GM18517 (cell line): ENCODE data around the gene KCNE4.

ENCODE experiments used
- ATAC-seq: cut with Tn5 transposase; IDR thresholded peaks from one replicate; pipeline ENCODE4 v1.9.1; 2021; ENCODE audit warnings: mild to moderate bottlenecking, moderate library complexity; ENCODE audit not compliant: unreplicated experiment

KCNE4 gene

DNA sequence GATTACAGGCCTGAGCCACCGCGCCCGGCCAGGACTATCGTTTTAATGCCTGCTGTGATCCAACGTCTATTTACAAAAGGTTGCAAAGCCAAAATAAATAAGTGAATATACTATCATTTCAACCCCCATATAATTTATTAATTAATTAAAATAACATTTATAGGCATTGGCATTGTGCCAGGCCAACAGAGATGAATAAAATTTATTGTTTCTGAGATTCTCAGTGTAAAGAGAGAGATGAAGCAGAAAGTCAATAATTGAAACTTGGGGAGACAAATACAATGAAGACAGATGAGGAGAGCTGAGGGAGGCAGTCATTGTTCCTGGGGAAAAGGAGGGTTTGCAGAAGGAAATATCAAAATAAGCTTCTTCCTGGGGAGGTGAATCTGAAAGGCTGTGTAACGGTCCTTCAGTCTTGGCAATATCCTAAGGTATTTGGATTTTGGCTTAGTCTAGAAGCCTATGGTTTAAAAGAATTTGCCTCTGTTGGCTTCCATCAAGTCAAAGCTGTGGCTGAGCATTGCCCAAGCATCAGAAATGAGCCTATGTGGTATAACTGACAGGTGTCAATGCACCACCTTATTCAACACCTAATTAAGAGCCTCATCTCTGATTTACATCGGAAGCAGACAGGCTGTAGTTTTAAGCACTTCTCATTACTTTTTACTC is 31.5 kb downstream of the KCNE4 start:
- ATAC-seq, result no peak

DNA sequence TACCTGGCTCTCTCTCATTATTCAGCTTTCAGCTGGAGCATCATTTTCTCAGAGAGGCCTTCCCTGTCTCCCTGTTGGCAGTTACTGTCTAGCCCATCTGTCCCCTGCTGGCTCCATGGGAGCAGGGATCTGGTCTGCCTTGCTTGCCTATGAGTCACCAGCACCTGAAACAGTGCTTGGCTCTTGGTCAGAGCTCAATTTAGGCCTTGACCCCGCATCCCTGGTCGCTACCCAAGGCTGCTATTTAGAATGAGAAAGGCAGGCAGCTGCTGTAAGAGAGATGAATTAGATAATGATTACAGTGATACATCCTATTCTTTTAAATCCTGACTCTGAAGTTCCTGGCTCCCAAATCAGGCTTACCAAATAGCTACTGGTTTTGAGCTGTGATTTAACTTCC is 32.9 kb downstream of the KCNE4 start:
- no peak for ATAC-seq

DNA sequence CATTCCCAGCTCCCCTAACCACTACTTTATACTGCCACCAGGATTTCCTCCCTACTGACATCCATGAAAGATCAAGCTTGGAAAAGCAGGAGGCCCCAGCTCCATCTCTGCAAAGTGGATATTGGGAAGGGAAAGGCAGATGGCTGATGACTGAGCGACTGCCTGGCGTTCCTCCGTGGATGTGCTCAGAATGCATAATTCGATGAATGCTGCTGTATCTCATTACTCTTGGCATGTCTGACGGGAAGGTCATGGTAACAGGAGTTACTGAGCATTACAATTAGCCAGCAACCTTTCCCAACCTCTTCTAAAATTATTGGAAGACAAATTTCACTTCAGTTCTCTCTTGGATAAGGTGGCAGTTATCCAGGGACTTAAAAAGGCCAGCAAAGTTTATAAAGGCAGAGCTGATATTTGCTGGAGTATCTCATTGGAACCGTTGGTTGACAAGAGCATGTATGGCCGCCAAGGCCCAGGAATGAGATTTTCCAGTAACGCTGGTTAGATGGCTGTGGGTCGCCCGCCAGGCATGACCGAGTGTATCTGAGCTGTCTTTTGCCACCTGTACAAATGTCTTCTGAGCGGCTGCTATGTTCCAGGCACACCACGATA is 34.5 kb downstream of the KCNE4 start:
- no peak for ATAC-seq

DNA sequence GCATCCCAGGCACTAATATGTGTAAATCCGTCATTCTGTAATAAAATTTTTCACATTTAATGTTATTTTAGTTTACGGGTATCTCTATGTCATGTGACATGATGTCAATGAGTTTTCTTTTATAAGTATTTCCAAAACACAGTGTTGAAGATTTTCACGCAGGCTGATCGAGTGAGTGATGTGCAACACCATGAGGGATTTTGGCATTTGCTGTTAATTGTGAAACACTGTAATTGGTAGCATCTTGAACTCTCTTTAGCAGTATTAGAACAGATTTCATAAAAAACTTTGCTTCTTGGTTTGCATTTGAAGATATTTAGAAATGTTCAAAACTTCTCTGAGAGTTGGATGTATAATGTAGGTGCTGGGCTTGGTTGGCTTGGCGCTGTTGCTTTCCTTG is 35.5 kb downstream of the KCNE4 start:
- ATAC-seq, result no peak

DNA sequence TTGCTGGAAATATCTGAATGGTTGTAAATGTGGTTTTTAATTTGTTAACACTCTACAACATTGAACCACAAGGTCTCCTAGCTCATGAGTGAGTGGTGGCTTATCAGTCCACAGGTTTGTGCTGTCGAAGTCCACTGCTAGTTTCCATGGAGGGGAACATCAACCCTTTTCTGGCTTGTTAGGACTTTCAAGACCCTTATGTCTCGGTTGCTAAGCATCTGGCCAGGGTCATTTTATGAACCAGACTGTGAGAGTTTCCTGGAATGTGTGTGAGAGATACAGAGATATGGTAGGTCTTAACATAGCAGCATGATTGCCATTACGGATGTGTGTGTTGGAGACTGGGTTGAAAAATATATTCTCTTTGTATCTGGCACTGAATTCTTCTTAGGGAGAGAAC is 36.9 kb downstream of the KCNE4 start:
- ATAC-seq, result no peak

DNA sequence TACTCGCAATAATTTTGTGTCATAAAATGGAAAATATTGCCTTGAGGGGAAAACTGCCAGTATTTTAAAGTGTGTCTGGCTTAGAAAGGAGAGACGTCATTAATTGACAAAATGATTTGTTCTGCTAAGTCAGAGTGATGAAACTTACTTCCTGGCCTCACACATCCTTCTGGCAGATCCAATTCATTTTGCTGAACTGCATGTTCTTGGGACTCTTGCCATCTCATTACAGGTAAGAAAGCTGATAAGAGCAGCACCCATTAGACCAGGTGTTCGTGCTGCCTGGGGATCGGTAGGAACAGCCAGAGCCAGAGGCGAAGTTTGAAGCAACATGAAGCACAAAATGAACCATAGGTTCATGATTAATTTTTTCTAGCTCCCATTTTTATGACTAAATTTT is 38.0 kb downstream of the KCNE4 start:
- ATAC-seq, result no peak

DNA sequence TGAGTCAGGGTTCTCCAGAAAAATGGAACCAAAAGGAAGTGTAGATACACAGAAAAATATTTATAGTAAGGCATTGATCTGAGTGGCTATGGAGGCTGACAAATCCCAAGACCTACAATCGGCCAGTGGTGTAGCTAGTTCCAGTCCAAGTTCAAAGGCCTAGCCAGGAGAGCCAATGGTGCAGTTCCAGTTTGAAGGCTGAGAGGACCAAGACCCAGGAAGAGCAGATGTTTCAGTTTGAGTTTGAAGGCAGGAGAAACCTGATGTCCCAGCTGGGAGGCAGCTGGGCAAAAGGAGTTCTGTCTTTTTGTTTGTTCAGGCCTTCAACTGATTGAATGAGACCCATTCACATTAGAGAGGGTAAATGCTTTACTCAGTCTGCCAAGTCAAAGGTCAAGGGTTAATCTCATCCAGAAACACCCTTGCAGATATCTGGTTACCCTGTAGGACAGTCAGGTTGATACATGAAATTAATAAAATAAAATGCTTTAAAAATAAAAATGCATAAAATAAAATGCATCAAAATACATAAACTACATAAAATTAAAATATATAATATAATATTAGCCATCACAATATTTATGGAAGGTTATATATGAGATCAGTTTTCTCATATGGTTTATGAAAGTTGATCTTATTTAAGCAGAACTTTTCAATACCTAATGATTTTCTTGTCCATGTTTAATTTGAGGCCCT is 38.7 kb downstream of the KCNE4 start:
- ATAC-seq, result no peak

DNA sequence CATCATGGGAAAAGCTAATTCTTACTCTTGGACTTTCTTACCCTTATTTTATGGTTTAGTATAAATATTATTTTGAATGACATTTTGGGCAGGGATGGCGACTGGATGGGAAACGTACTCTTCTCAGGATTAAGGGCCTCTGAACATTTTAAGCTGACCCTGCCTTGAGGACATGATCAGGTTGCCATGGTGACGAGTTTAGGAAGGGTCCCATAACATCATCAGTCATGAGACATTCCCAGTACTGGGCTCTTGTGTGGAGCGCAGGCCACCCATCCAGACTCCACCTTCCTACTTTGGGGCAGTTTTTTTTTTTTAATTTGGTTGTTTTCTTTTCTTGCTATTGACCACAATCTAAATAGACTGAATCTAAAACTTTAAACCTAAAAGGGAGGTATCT is 40.7 kb downstream of the KCNE4 start:
- no peak for ATAC-seq

DNA sequence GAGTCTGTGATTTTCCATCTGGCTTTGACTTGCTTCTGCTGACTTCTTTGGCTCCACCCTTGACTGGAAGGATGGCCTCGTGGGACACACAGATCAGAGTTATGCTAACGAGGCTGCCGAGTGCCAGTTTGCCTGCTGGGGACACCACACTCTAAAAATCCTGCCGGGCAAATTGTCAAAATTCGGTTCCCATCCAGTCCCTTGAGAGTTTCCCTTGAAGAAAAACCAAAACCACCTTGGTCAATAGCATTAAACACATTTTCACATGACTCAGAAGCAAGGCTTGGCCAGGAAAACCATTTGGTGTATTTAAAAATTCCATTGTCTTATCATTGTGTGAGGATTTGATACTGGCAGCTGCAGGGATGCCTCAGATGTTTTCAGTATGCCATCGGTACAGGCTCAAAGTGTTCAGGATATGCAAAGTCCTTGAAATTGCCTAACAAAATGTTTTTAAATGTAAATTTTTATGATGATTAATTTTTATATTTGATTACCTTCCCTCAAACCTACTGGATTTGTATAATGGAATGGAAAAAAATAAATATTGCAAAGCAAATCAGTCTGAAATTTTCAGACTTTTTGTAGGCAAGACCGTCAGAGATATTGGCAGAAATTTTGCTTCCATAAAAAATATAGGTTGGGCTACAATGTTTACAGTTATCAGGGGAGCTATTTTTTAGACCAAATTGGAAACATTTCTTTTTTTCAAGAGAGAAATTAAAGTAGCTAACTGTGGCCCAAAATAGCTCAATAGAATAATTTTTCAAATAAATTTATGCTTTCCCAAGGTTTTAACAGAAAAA is 41.6 kb downstream of the KCNE4 start:
- ATAC-seq, result no peak

DNA sequence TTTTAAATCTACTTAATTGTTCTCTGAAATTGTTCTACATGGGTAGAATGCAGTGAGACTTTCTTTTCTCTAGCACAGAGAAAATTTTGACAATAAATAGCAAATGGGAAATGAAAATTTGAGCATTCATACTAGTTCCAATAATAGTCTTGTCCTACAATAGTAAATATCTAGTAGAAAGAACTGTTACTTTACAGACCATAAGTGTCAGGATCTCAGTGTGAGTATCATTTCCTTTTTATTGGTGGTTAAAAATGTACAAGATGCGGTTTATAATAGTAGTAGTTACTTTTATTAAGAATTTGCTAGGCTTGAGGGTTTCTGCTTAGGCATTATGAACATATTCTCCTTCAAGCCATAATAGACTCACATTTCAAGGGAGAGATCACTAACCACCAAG is 43.2 kb downstream of the KCNE4 start:
- peak; percentile 48 for ATAC-seq

DNA sequence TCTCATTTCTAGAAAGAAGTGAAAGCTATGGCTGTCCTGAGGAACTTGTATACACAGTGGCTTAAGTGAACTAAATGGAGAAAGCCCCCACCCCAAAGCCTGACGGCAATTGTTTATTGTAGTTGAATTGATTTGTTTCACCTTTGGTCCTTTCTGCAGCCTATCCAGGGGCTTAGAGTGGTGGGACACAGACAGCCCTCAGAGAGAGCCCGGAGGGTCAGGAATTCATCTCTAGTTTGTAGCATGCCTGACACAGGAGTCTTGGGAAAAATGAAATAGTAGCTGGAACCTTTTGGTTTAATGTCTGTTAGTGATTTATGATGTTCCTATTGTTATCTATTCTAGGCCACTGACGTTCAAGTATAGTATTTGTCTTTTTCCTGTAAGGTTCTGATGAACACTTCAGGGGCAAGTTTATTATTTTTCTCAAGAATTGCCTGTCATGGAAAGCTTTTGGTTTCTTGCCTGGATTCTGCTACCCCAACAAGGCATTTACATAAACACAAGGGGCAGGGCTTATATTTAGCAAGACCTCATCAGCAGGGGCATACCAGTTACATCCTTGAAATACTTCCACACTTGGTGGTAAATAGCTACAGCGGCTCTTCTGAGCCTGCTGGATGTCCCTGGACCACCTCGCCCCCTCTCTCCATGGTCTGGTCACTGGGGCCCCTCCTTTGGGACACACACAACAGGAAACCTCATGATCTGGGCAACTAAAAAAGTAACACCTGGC is 44.4 kb downstream of the KCNE4 start:
- no peak for ATAC-seq

DNA sequence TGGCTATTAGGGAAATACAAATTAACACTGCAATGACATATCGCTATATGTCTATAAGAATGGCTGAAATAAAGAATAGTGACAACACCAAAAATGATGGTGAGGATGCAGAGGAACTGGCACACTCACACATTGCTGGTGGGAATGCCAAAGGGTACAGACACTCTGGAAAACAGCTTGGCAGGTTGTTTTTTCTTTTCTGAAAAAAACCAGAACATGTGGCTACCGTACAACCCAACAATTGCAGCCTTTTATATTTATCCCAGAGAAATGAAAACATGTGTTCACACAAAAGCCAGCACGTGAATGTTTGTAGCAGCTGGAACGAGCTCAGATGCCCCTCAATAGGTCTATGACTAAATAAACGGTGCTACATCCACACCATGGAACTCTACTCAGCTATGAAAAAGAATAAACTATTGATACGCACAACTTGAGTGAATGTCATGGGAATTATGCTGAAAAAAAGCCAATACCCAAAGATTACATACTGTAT is 45.9 kb downstream of the KCNE4 start:
- no peak for ATAC-seq

DNA sequence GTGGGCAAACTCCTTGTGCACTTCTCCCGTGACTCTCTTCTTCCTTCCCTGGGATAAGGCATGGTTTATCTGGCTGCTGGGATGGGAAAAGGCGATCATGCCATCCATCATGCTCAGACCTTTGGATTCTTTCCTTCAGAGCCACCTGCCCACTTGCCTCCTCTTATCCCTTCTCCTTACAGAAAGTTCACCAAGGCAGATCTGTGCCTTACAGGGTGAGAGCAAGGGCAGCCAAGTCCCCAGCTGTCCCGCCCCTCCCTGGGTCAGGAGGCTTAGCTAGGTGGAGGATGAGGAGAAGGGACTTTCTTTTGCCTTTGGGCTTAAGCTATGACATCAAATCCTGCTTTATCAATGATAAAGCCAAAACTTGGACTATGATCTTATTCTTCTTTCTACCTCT is 47.6 kb downstream of the KCNE4 start:
- ATAC-seq, result no peak

DNA sequence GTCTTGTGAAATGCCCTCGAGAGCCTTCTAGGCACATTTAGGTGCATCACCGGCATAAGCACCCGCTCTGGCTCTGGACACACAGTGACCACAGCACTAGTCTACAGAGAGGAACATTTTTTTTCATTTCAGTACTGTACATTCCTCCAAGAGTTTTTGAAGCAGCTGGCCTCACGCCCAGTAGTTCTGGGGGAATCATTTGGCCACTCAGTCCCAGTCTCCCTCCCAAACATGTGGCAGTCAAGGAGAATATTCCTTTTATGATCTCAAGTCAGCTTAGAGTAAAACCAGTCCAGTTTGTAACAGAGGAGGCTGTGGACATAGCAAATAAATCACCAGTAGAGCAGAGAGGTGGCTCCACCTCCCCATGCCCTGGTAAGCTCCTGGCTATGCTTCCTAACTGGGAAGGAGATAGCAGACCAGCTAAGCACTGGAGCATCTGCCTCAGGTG is 48.1 kb downstream of the KCNE4 start:
- no peak for ATAC-seq

DNA sequence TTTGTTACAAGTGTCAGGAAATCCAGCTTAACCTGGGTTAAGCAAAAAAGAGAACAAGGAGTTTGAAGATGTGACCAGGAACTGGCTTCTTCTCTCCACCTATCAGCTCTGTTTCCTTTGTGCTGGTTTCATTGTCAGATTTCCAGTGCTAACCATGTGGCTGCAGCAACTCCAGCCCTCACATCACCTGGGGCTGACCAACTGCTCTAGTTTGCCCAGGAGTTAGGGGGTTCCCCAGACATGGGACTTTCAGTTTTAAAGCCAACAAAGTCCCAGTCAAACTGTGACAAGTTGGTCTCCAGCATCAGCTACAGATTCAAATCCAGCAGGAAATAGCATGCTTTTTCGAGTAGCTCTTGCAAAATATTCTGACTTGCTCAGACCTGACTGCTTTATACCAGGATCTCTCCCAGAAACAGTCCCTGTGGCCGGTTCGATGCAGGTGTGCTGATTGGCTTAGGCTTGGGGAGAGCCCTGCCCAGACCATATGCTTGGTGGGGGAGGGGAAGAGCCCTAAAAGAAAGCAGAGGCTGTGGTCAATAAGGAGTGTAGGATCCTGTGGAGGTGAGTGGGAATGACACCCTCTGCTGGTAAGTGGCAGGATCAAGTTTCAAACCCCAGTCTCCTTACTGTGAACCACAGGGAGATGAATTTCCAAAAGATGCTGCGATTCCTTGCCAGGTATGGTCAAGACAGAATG is 49.5 kb downstream of the KCNE4 start:
- no peak for ATAC-seq

DNA sequence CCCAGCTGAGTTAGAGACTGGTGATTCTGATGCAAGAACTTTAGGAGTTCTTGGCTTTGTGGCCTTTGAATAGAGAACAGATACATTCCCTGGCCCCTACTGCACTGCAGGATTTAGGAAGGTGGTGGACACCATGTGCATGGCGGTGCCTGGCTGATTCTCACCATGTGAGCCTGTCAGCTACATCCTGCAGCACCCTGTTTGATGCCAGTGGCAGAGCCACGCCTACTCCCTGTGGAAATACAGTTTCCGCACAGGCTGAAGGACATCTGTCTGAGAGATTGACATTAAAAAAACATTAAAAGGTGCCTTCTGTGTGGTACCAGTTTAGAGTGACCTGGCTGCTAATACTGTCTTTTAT is 50.0 kb downstream of the KCNE4 start:
- ATAC-seq, result no peak

DNA sequence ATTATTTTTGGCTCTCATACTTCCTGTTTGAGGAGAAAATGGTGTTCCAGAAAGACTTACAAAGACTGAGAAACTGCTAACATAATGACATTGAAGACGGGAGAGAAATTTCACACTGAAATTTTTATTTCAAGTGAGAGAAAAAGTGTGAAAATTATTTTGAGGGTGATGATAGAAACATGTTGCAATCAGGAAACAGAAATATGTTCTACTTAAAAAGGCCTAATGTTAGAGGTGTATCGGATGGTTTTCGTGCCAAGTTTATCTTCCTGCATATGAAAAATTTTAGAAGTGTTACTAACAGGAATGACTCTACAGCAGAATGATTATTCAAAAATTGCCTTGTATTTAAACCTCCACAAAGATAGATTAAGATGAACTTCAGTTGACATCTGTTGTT is 50.5 kb downstream of the KCNE4 start:
- ATAC-seq, result no peak

DNA sequence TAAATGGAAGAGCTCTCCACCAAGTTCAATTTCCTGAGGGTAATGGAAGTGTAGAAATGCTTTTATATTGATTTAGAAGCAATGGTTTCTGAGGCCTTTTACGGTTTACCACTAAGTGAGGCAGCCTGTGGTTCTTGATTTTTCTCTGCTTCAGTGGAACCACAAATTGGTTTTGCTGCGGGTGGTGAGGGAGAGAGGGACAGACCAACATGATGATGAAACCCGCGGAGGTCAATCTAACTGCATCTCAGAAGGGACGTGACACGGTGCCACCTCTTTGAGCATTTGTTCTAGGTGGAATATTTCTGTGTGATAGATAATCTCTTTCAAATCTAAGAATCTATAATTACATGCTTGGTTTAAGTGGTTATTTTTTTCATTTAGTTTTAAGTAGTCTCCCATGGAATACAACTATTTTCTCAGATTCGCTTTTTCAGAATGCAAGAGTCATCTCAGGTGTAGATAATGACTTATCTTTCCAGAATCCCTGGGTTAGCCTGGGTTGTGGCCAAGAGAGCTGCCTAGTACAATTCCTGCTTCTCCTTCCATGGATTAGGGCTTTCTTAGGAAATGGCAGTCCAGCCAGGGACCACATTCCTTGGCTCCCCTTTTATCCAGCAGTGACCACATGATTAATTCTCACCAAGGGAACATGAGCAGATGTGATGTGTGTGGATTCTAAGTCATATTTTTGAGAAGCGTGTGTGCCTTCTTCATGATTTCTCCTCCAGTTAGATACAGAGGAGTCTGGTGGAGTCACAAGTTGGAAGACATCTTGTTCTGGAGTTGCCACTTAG is 52.5 kb downstream of the KCNE4 start:
- no peak for ATAC-seq
